AG04450 (cell line): ENCODE data around the gene SLC4A1. TPM values are rescaled to one million over a fixed set of nuclear protein-coding genes. Genes with fewer than 3 reads are reported as not detected.
A peak's percentile ranks its signal among the peaks of the same experiment; 100 is the strongest.

ENCODE experiments used
- CTCF ChIA-PET: fragments of 300-600, 350-600 bp; formaldehyde crosslinking; extraction: SDS; loops from one replicate; lab custom pipeline; 2022; ENCODE audit warnings: antibody characterized with exemption, inconsistent platforms; lab: Charles Lee
- POLR2A ChIA-PET: fragments of 350-600 bp; formaldehyde crosslinking; extraction: SDS; loops from one replicate; lab custom pipeline; 2021; ENCODE audit warnings: antibody characterized with exemption, inconsistent platforms; lab: Yijun Ruan, JAX
- DNase-seq: peaks from one replicate; pipeline ENCODE4 v3.0.0-alpha.2; 2011; ENCODE audit warnings: low read depth, low spot score
- H3K27ac ChIP-seq: one replicate; pipeline ENCODE4 v1.5.1; 2012; ENCODE audit warnings: low read depth, low read length, control low read depth
- H3K27me3 ChIP-seq: one replicate; pipeline ENCODE4 v1.6.0; 2012; ENCODE audit warnings: low read length; ENCODE audit not compliant: control insufficient read depth, insufficient read depth
- H3K4me3 ChIP-seq: 2 replicates; pipeline ENCODE4 v1.5.1; 2011; ENCODE audit warnings: mild to moderate bottlenecking, low read depth, low read length, control low read depth
- H3K9me3 ChIP-seq: 2 replicates; pipeline ENCODE4 v1.5.1; 2012; ENCODE audit warnings: low read length; ENCODE audit not compliant: control insufficient read depth, insufficient read depth
- polyA plus RNA-seq: library from polyadenylated mRNA; depleted of rRNA; stranded (reverse); fragments of >200 nt; gene quantifications from 2 replicates; pipeline ENCODE4 v1.2.3, GENCODE V29; 2011
- TF ChIP-seq, protein P1 (sequence below): IDR thresholded peaks from 2 replicates; pipeline ENCODE4 v1.5.1; 2011; ENCODE audit warnings: low read depth, low read length, control low read depth, inconsistent platforms

Gene SLC4A1
- polyA plus RNA-seq, 1 experiment = not detected

DNA sequence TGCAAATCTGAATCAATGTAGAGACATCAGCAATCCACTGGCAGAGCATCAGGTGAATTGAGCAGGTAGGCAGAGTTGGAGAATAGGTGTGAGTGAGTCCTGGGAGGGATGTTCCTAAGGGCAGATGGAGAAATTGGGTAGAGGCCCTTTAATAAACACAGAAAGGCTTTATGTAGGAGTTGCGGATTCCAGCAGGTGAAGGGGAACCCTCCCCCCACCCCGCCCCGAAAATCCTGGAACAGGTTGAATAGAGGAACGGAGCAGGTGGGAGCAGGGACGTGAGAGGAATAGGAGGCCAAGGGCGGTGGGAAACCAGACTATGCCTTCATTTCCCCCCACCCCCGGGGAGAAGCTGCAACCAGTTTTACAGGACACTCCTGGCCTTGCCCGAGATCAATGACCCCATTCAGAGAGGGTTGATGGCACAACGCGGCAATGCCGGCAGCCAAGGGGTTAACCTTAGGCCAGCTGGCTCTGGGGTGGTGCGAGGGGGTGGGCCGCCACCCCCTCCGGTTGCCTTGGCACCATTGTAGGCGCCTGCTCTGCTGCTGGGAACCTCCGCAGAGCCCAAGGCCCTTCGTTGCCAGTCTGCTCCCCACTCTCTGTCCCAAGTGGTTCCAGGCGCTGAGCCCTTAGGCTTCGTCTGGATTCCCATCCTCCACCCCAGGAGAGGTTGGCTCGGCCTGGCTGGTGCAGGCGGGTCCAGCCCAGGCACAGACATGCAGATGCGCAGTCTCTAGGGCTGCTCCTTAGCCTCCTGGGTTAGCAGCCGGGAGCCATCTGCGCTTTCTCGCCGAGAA lies 39.7 kb upstream of the SLC4A1 start:
- no peak for DNase-seq
- TF ChIP-seq, protein P1, sequence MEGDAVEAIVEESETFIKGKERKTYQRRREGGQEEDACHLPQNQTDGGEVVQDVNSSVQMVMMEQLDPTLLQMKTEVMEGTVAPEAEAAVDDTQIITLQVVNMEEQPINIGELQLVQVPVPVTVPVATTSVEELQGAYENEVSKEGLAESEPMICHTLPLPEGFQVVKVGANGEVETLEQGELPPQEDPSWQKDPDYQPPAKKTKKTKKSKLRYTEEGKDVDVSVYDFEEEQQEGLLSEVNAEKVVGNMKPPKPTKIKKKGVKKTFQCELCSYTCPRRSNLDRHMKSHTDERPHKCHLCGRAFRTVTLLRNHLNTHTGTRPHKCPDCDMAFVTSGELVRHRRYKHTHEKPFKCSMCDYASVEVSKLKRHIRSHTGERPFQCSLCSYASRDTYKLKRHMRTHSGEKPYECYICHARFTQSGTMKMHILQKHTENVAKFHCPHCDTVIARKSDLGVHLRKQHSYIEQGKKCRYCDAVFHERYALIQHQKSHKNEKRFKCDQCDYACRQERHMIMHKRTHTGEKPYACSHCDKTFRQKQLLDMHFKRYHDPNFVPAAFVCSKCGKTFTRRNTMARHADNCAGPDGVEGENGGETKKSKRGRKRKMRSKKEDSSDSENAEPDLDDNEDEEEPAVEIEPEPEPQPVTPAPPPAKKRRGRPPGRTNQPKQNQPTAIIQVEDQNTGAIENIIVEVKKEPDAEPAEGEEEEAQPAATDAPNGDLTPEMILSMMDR = no peak
- CTCF ChIA-PET = interaction anchor here (0.7 kb wide), 1 partner anchor 223 kb away, joined by 7 read pairs; no protein-coding TSS in a partner anchor
- Histone ChIP-seq H3K27ac (no peak overlapping the region), H3K9me3 (no peaks in the 10 kb centered on the region; the same call in 1 of the 2 replicates), H3K4me3 (peak overlapping the region; percentile 57; the same call in 1 of the 2 replicates), H3K27me3 (peaks cover 36% of the 10 kb centered on the region)
- POLR2A ChIA-PET = interaction anchor here (0.5 to 1.0 kb wide), 2 partner anchors 84 to 104 kb away, joined by 3 to 9 read pairs; no protein-coding TSS in a partner anchor

DNA sequence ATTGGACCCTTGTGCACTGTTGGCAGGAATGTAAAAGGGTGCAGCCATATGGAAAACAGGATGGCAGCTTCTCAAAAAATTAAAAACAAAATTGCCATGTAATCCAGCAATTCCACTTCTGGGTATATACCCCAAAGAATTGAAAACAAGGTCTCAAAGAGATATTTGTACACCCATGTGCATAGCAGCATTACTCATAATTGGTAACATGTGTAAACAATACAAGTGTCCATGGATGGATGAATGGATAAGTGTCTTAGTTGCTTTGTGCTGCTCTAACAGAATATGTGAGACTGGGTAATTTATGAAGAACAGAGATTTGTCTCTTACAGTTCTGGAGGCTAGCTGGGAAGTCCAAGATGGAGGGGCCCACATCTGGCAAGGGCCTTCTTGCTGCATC lies 36.7 kb upstream of the SLC4A1 start:
- POLR2A ChIA-PET = no interaction called here
- CTCF ChIA-PET = no interaction called here
- H3K27ac ChIP-seq = no peak overlapping the region
- no peak overlapping the region for H3K4me3 ChIP-seq
- H3K27me3 ChIP-seq = peaks cover 32% of the 10 kb centered on the region
- no peaks in the 10 kb centered on the region; the same call in 1 of the 2 replicates for H3K9me3 ChIP-seq
- no peak for DNase-seq
- TF ChIP-seq, protein P1 = no peak

DNA sequence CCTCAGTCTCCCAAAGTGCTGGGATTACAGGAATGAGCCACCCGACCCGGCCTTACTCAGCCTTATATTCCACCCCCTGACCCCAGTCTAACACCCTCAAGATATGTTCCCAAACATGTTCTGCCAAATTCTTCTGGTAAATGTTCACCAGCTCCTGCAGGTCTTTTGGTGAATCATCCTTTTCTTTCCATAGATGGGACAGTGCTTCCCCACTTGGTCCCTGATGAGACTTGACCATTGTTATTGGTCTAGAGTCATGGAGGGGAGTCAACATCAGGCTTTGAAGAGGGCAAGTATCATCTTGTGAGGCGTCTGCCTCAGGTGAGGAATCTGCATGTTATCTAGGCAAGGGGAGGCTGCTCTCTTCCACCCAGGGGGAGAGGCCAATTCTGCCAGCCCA lies 30.0 kb upstream of the SLC4A1 start:
- peaks cover 27% of the 10 kb centered on the region for H3K27me3 ChIP-seq
- H3K9me3 ChIP-seq = no peaks in the 10 kb centered on the region
- no peak overlapping the region for H3K4me3 ChIP-seq
- DNase-seq = no peak
- ChIA-PET POLR2A (no interaction called here), CTCF (no interaction called here)
- H3K27ac ChIP-seq = no peak overlapping the region
- TF ChIP-seq, protein P1 = no peak

DNA sequence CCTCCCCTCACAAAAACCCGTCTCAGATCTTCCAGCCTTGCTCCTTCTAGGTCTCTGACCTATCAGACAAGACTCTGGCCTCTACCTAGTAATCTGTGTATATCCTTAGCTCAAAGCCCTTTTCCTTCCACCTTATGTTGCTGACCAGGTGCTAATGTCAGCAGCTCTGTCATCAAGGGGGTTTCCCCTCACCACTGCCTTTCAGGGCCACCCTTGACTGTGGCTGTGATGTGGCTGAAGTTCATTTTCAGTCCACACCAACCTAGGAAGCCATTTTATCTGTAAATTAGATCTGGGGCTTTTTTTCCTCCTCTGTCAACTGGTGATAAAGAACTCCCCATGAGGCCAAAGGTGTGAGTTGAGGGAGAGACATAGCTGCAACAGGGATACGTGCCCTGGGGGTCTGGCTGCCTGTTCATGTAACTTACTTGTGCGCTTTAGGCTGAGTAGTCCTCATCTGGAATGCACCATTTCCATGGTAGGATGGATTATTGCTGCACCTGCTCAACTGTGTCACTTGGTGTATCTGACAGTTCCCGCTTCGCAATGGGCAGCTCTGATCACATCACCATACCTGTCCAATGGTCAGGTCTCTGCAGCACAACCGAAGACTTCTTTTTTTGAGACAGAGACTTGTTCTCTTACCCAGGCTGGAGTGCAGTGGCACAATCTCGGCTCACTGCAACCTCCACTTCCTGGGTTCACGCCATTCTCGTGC lies 25.7 kb upstream of the SLC4A1 start:
- no peaks in the 10 kb centered on the region for H3K9me3 ChIP-seq
- TF ChIP-seq, protein P1 = no peak
- H3K27ac ChIP-seq = no peak overlapping the region
- ChIA-PET POLR2A (no interaction called here), CTCF (no interaction called here)
- peaks cover 25% of the 10 kb centered on the region for H3K27me3 ChIP-seq
- DNase-seq = no peak
- no peak overlapping the region for H3K4me3 ChIP-seq
